GM23338 (cell line): Measurements from ENCODE around the gene GSG1. TPM values are rescaled to one million over a fixed set of nuclear protein-coding genes. Genes with fewer than 3 reads are reported as not detected.

ENCODE experiments used
- ATAC-seq: fragments of 200-7000 bp; cut with Tn5 transposase; 3 replicates; pipeline ENCODE4 v1.9.1; 2020
- DNase-seq: peaks from one replicate; pipeline ENCODE4 v3.0.0-alpha.2; 2015; ENCODE audit warnings: low spot score
- H2AFZ ChIP-seq: fragments of 200-600 bp; sonication (generic); 2 replicates; pipeline ENCODE4 v1.8.0; 2016; ENCODE audit warnings: antibody characterized with exemption, mild to moderate bottlenecking, moderate library complexity
- H3F3A ChIP-seq: fragments of 200-600 bp; sonication (generic); replicated peaks from 2 replicates; pipeline ENCODE4 v1.8.0; 2017; ENCODE audit warnings: antibody characterized with exemption, mixed run types, low read depth
- H3K27ac ChIP-seq: fragments of 200-600 bp; sonication (generic); 2 replicates; pipeline ENCODE4 v1.6.1; 2016; ENCODE audit warnings: low read depth
- H3K27me3 ChIP-seq: fragments of 200-600 bp; sonication (generic); 2 replicates; pipeline ENCODE4 v1.8.0; 2016; ENCODE audit warnings: mild to moderate bottlenecking, mixed run types, moderate library complexity; ENCODE audit not compliant: insufficient read depth
- H3K36me3 ChIP-seq: fragments of 200-600 bp; sonication (generic); 2 replicates; pipeline ENCODE4 v1.8.0; 2016; ENCODE audit warnings: mild to moderate bottlenecking; ENCODE audit not compliant: insufficient read depth
- H3K4me1 ChIP-seq: fragments of 200-600 bp; sonication (generic); 2 replicates; pipeline ENCODE4 v1.8.0; 2016; ENCODE audit warnings: mild to moderate bottlenecking, moderate library complexity; ENCODE audit not compliant: insufficient read depth
- H3K4me2 ChIP-seq: fragments of 200-600 bp; sonication (generic); 2 replicates; pipeline ENCODE4 v1.7.1; 2017; ENCODE audit warnings: mixed run types
- H3K4me3 ChIP-seq: fragments of 200-600 bp; sonication (generic); 2 replicates; pipeline ENCODE4 v1.6.1; 2016; ENCODE audit warnings: mixed run types
- H3K79me2 ChIP-seq: fragments of 200-600 bp; sonication (generic); replicated peaks from 2 replicates; pipeline ENCODE4 v1.8.0; 2017; ENCODE audit warnings: mild to moderate bottlenecking; ENCODE audit not compliant: insufficient read depth
- H3K9me2 ChIP-seq: fragments of 200-600 bp; sonication (generic); 2 replicates; pipeline ENCODE4 v1.8.0; 2017; ENCODE audit not compliant: insufficient read depth
- H4K20me1 ChIP-seq: fragments of 200-600 bp; sonication (generic); replicated peaks from 2 replicates; pipeline ENCODE4 v1.8.0; 2017; ENCODE audit warnings: mild to moderate bottlenecking; ENCODE audit not compliant: insufficient read depth
- H3K27ac Mint-ChIP-seq: 2 replicates; pipeline ENCODE4 v1.8.0; 2020; ENCODE audit warnings: inconsistent platforms, mild to moderate bottlenecking, moderate library complexity, mixed read lengths
- H3K27me3 Mint-ChIP-seq: 3 replicates; pipeline ENCODE4 v1.8.0; 2022; ENCODE audit warnings: low read depth, mild to moderate bottlenecking, moderate library complexity, mixed read lengths, inconsistent platforms; ENCODE audit not compliant: insufficient read depth, poor library complexity
- H3K36me3 Mint-ChIP-seq: 3 replicates; pipeline ENCODE4 v1.8.0; 2021; ENCODE audit warnings: low read depth, mild to moderate bottlenecking, inconsistent platforms, moderate library complexity, mixed read lengths
- H3K4me1 Mint-ChIP-seq: 3 replicates; pipeline ENCODE4 v1.8.0; 2020; ENCODE audit warnings: mild to moderate bottlenecking, inconsistent platforms, mixed read lengths
- H3K4me3 Mint-ChIP-seq: 3 replicates; pipeline ENCODE4 v1.8.0; 2021; ENCODE audit warnings: moderate library complexity, mild to moderate bottlenecking, inconsistent platforms, mixed read lengths
- H3K9me3 Mint-ChIP-seq: 3 replicates; pipeline ENCODE4 v1.8.0; 2020; ENCODE audit warnings: moderate library complexity, mild to moderate bottlenecking, inconsistent platforms, mixed read lengths
- CREB1 ChIP-seq: fragments of 250-450 bp; sonication (Bioruptor Pico); IDR thresholded peaks from 2 replicates; pipeline ENCODE4 v1.5.0; 2020; ENCODE audit warnings: low read depth, mild to moderate bottlenecking, moderate library complexity
- CTCF ChIP-seq, 2 experiments: fragments of 200-600 bp in 1 of 2; sonication (generic) in 1 of 2; conservative IDR thresholded peaks; 2 replicates each; pipeline versions ENCODE4 v1.5.1 to v1.6.1; 2016 to 2017; ENCODE audit warnings: antibody characterized with exemption in 2 of 2, low read depth in 2 of 2, mild to moderate bottlenecking in 2 of 2, moderate library complexity in 1 of 2
- ETS1 ChIP-seq: IDR thresholded peaks from 2 replicates; pipeline ENCODE4 v1.6.1; 2016; ENCODE audit warnings: antibody characterized with exemption
- EZH2 ChIP-seq: fragments of 200-600 bp; sonication (generic); IDR thresholded peaks from one replicate; pipeline ENCODE4 v1.8.0; 2017; ENCODE audit warnings: antibody characterized with exemption, mild to moderate bottlenecking, low read depth; ENCODE audit not compliant: unreplicated experiment
- EZH2phosphoT487 ChIP-seq: fragments of 200-600 bp; sonication (generic); IDR thresholded peaks from one replicate; pipeline ENCODE4 v1.8.1; 2018; ENCODE audit warnings: antibody characterized with exemption; ENCODE audit not compliant: unreplicated experiment
- JUNB ChIP-seq: IDR thresholded peaks from one replicate; pipeline ENCODE4 v1.6.1; 2016; ENCODE audit warnings: antibody characterized with exemption; ENCODE audit not compliant: unreplicated experiment
- NANOG ChIP-seq: IDR thresholded peaks from 2 replicates; pipeline ENCODE4 v1.6.1; 2016; ENCODE audit warnings: antibody characterized with exemption, borderline replicate concordance
- POLR2AphosphoS5 ChIP-seq: IDR thresholded peaks from 2 replicates; pipeline ENCODE4 v1.6.1; 2016; ENCODE audit warnings: antibody characterized with exemption, low read depth
- REST ChIP-seq: IDR thresholded peaks from one replicate; pipeline ENCODE4 v1.6.1; 2018; ENCODE audit warnings: antibody characterized with exemption; ENCODE audit not compliant: unreplicated experiment
- STAT1 ChIP-seq: IDR thresholded peaks from one replicate; pipeline ENCODE4 v1.6.1; 2016; ENCODE audit warnings: antibody characterized with exemption; ENCODE audit not compliant: unreplicated experiment
- ZNF114 ChIP-seq: fragments of 250-450 bp; sonication (Bioruptor Pico); IDR thresholded peaks from 2 replicates; pipeline ENCODE4 v1.5.0; 2020; ENCODE audit warnings: mild to moderate bottlenecking, moderate library complexity
- ZNF331 ChIP-seq: fragments of 250-450 bp; sonication (Bioruptor Pico); IDR thresholded peaks from 2 replicates; pipeline ENCODE4 v1.5.0; 2020; ENCODE audit warnings: low read depth, mild to moderate bottlenecking, moderate library complexity
- ZNF462 ChIP-seq: fragments of 250-450 bp; sonication (Bioruptor Pico); IDR thresholded peaks from 2 replicates; pipeline ENCODE4 v1.5.0; 2020; ENCODE audit warnings: mild to moderate bottlenecking, moderate library complexity
- polyA plus RNA-seq: library from polyadenylated mRNA; unstranded; fragments of >200 nt; fragmentation: Nextera tagmentation; extraction: Ambion mirVana; gene quantifications from 2 replicates; pipeline ENCODE4 v1.2.1, GENCODE V29; 2016
- total RNA-seq: library from RNA; depleted of rRNA; stranded (reverse); fragments of >200 nt; shearing (Covaris generic); gene quantifications from 2 replicates; pipeline ENCODE4 v1.2.3, GENCODE V29; 2014

Gene GSG1
- total and polyA plus RNA-seq, 2 experiments from 2014 or later, result 0.17 to 0.63 TPM

GRCh38 chr12:13042666-13043230 lies 60.7 kb downstream of the GSG1 start:
- H3K36me3 Mint-ChIP-seq, result no peaks in the 10 kb centered on the region
- H3K4me1 Mint-ChIP-seq, result peaks cover 44% of the 10 kb centered on the region
- no peaks in the 10 kb centered on the region for H3F3A ChIP-seq
- H3K27ac Mint-ChIP-seq, result no peak overlapping the region
- no peaks in the 10 kb centered on the region for H3K9me3 Mint-ChIP-seq
- TF ChIP-seq NANOG (no peak), ETS1 (no peak), CTCF (conservative IDR thresholded peaks at IDR 0.05; ENCODE audit: low read depth in 2 of 2) (no peak), ZNF114 (CRISPR knock-in tag) (no peak), REST (no peak), CREB1 (CRISPR knock-in tag) (no peak), EZH2 (no peak), STAT1 (no peak), POLR2AphosphoS5 (no peak), JUNB (no peak), EZH2phosphoT487 (no peak), ZNF462 (CRISPR knock-in tag) (no peak), ZNF331 (no peak)
- peaks cover 7% of the 10 kb centered on the region for H3K27me3 Mint-ChIP-seq
- H3K36me3 ChIP-seq, result no peaks in the 10 kb centered on the region
- no peaks in the 10 kb centered on the region for H3K9me2 ChIP-seq
- H3K4me3 ChIP-seq, result no peak overlapping the region
- no peak overlapping the region for H3K4me2 ChIP-seq
- no peaks in the 10 kb centered on the region for H4K20me1 ChIP-seq
- H3K27ac ChIP-seq, result no peak overlapping the region
- H2AFZ ChIP-seq, result peak overlapping the region; percentile 99; the same call in 1 of the 2 replicates
- H3K4me1 ChIP-seq, result peaks cover 12% of the 10 kb centered on the region
- no peak for DNase-seq
- peaks cover 17% of the 10 kb centered on the region for H3K79me2 ChIP-seq
- no peak for ATAC-seq
- no peak overlapping the region for H3K4me3 Mint-ChIP-seq
- peaks cover 11% of the 10 kb centered on the region for H3K27me3 ChIP-seq
